ENCODE data around the gene POLRMT. TPM values are rescaled to one million over a fixed set of nuclear protein-coding genes. Genes with fewer than 3 reads are reported as not detected.

The POLRMT gene
- total RNA-seq, 1 experiment from 2014 or later = 104 TPM

GRCh38 chr19:593505-593904 is 39.8 kb downstream of the POLRMT start:
- no peak overlapping the region for H2BK12ac ChIP-seq (ENCODE audit: insufficient read length, low read depth, low read length)
- peaks cover 12% of the 10 kb centered on the region; the same call in 1 of the 2 replicates for H3K27me3 ChIP-seq (ENCODE audit: insufficient read depth, low read length)
- no peak for TF ChIP-seq CTCF (conservative IDR thresholded peaks at IDR 0.05)

More at GRCh38 chr19:593505-593904, 39.8 kb downstream of the POLRMT start:
- no peak overlapping the region for H2AFZ ChIP-seq (ENCODE audit: low read length)
- no peak overlapping the region for H2BK120ac ChIP-seq (ENCODE audit: low read depth, low read length, poor library complexity, severe bottlenecking)
- H4K5ac ChIP-seq (ENCODE audit: insufficient read length, low read depth, low read length) = no peak overlapping the region
- no peak overlapping the region for H3T11ph ChIP-seq (ENCODE audit: low read length)
- peaks cover 3% of the 10 kb centered on the region for H4K20me1 ChIP-seq (ENCODE audit: control insufficient read depth, insufficient read depth, insufficient read length)
- Mint-ChIP-seq H3K4me1 (0 out of 4 replicates have a peak, but pooled peaks cover 0 to 3% of the 10 kb centered on the region in 2 experiments), H3K27ac (no peak overlapping the region), H3K27me3 (ENCODE audit: low read depth) (peaks cover 46% of the 10 kb centered on the region), H3K4me3 (no peak overlapping the region; a peak in 1 of 5 replicates), H3K36me3 (ENCODE audit: insufficient read depth in 1 of 3, low read depth in 3 of 3) (no peaks in the 10 kb centered on the region), H3K9me3 (no peaks in the 10 kb centered on the region; a peak in 1 of 5 replicates)
- no peaks in the 10 kb centered on the region for H3K79me2 ChIP-seq (ENCODE audit: insufficient read depth, low read length)
- H2BK15ac ChIP-seq (ENCODE audit: low read depth, low read length) = no peak overlapping the region
- DNase-seq = no peak
- no peak overlapping the region for H4K8ac ChIP-seq (replicated peaks; ENCODE audit: insufficient read length, low read depth, low read length)
- H3K4me2 ChIP-seq (ENCODE audit: insufficient read depth, insufficient read length, low read length) = no peak overlapping the region
- H3K9me3 ChIP-seq (ENCODE audit: control insufficient read depth, low read depth, low read length) = no peaks in the 10 kb centered on the region
- no peak overlapping the region for H3K18ac ChIP-seq (ENCODE audit: insufficient read length, low read depth, low read length)
- no peak overlapping the region for H3K14ac ChIP-seq (ENCODE audit: insufficient read depth, low read length)
- WGBS (ENCODE audit: extremely low coverage, insufficient read length, low lambda C conversion rate) = no CpG with 5 or more reads among the region's 9 CpGs
- H2BK5ac ChIP-seq (ENCODE audit: insufficient read length, low read length) = no peak overlapping the region
- no peaks in the 10 kb centered on the region for H3K4me1 ChIP-seq (ENCODE audit: insufficient read depth, low read length)
- no peak overlapping the region for H3K23ac ChIP-seq (ENCODE audit: insufficient read length, low read depth, low read length)
- H3K23me2 ChIP-seq (ENCODE audit: insufficient read length, low read depth, low read length, poor library complexity, severe bottlenecking) = no peaks in the 10 kb centered on the region
- peak overlapping the region; percentile 5 for H3K9ac ChIP-seq (ENCODE audit: extremely low read depth, insufficient read length, low read length)
- no peaks in the 10 kb centered on the region for H3K79me1 ChIP-seq (ENCODE audit: insufficient read depth, low read depth, low read length, poor library complexity, severe bottlenecking)
- no peak overlapping the region for H2AK5ac ChIP-seq (ENCODE audit: insufficient read length, low read length)
- H3K56ac ChIP-seq (ENCODE audit: insufficient read length, low read depth, low read length) = no peak overlapping the region
- H4K91ac ChIP-seq (ENCODE audit: insufficient read length, low read depth, low read length) = no peak overlapping the region
- no peak overlapping the region for H2BK20ac ChIP-seq (ENCODE audit: low read depth, low read length, poor library complexity, severe bottlenecking)
- H3K4ac ChIP-seq (ENCODE audit: low read depth, low read length) = no peak overlapping the region
- H3K27ac ChIP-seq (ENCODE audit: insufficient read length, low read depth, low read length) = no peak overlapping the region
